ENCODE data around the gene BBS9. TPM values are rescaled to one million over a fixed set of nuclear protein-coding genes. Genes with fewer than 3 reads are reported as not detected.

The BBS9 gene
- polyA plus RNA-seq, 3 donors from 2014 or later, result 5.9 to 12.3 (median 10.8) TPM

DNA sequence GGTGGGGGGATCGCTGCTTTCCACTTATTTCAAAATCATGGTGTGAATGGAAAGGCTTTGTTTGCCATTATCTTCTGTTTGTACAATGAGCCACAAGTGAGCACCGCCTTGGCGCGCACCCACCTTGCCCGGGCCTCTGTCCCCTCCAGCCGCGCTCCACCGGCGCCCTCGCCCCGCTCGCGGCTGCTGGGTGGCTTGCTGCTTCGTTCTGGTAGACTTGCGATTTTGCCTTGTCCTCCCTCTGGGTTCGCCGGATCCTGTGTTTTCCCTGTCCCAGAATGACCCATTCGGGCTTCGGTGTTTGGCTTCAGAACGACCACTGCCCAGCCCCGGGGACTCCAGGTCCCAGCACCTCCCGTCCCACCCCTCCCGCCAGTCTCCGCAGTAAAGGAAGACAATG lies 503.0 kb downstream of the BBS9 start:
- Mint-ChIP-seq H3K36me3 (peaks cover 0 to 14% (median 4%) of the 10 kb centered on the region in 3 donors), H3K4me1 (peaks cover 10 to 12% of the 10 kb centered on the region in 2 donors), H3K27me3 (ENCODE audit: low read depth in 3 of 3) (no peaks in the 10 kb centered on the region), H3K9me3 (no peaks in the 10 kb centered on the region), H3K27ac (peak overlapping the region in 1 of 6 donors; percentile 76), H3K4me3 (no peak overlapping the region)
- DNase-seq, result no peak

DNA sequence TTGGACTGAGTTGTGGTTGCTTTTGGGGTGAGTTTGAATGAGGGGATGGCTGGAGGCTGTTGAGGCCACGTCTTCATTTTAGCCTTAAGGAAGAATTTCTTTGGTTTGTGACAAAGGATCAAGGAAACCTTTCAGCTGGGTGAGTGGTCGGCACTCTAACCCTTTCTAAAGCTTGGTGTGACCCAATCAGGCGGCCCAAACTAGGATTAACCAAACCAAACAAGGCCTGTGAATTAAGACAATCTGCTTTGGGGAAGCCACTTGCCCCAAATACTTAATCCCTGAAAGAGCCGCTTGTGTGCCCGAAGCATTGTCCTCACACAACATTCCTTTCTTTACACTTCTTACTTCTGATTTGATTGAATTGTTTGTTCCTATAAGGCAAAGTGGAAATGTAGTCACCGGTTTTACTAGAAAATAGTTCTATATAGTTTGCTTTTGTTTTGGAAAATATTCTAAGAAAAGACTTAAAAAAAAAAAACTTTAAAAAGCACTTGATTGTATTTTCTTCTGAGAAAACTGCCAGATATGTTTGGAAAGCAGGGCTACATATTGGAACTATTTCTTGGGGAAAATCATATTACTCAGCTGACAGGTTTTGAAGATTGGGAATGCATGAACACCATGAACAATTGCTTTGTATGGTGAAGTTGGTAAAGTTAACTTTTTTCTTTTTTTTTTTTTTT lies 503.6 kb downstream of the BBS9 start:
- Mint-ChIP-seq H3K4me3 (no peak overlapping the region), H3K36me3 (peaks cover 0 to 16% (median 6%) of the 10 kb centered on the region in 3 donors), H3K27ac (no peak overlapping the region), H3K4me1 (peaks cover 10 to 12% of the 10 kb centered on the region in 2 donors), H3K9me3 (no peaks in the 10 kb centered on the region), H3K27me3 (ENCODE audit: low read depth in 3 of 3) (no peaks in the 10 kb centered on the region)
- no peak for DNase-seq

DNA sequence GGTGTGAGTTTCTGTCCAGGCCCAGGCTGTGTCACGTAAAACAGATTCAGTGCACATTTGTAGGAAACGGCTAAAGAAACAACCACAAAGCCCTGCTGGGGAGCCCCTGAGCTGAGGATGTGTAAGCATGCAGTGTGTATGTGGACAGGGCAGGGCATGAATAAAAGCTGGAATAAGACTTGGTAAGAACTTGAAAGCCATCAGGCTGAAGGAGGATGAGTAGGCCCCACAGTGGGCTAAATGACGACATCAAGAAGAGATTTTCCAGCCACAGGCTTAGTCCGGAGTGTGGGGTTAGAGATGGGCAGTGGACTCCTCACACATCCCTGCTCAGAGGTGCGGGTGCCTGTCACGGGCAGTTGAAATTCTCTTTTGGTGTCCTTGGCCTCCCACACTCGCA lies 505.2 kb downstream of the BBS9 start:
- H3K27me3 Mint-ChIP-seq (ENCODE audit: low read depth in 3 of 3), result no peaks in the 10 kb centered on the region
- DNase-seq, result no peak
- peaks cover 19 to 23% of the 10 kb centered on the region in 2 donors for H3K4me1 Mint-ChIP-seq
- peaks cover 0 to 18% (median 14%) of the 10 kb centered on the region in 3 donors for H3K36me3 Mint-ChIP-seq
- no peak overlapping the region for H3K4me3 Mint-ChIP-seq
- H3K9me3 Mint-ChIP-seq, result no peaks in the 10 kb centered on the region
- H3K27ac Mint-ChIP-seq, result peak overlapping the region in 3 of 6 donors; percentile 13 to 58 (median 45)

DNA sequence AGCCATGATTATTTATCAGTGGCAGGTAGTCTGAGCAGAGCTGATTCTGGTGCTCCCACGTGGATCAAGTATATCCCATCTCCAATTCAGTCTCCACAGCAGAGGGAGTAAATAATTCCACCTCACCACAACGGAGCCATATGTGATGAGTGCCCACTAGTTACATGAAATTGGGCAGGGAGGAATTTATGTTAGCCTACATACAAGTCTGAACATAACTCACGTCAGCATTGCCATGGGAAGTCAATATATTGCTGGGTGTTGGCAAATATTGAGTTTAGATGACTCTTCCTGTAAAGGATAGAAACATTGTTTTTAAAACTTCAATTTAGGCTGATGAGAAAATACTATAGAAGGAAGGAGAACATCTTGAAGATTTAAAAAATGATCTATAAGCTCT lies 507.0 kb downstream of the BBS9 start:
- no peaks in the 10 kb centered on the region for H3K27me3 Mint-ChIP-seq (ENCODE audit: low read depth in 3 of 3)
- H3K36me3 Mint-ChIP-seq, result peaks cover 0 to 23% (median 18%) of the 10 kb centered on the region in 3 donors
- H3K4me3 Mint-ChIP-seq, result no peak overlapping the region
- DNase-seq, result no peak
- H3K4me1 Mint-ChIP-seq, result peaks cover 33 to 34% of the 10 kb centered on the region in 2 donors
- H3K27ac Mint-ChIP-seq, result peak overlapping the region in 1 of 6 donors; percentile 57
- no peaks in the 10 kb centered on the region for H3K9me3 Mint-ChIP-seq

DNA sequence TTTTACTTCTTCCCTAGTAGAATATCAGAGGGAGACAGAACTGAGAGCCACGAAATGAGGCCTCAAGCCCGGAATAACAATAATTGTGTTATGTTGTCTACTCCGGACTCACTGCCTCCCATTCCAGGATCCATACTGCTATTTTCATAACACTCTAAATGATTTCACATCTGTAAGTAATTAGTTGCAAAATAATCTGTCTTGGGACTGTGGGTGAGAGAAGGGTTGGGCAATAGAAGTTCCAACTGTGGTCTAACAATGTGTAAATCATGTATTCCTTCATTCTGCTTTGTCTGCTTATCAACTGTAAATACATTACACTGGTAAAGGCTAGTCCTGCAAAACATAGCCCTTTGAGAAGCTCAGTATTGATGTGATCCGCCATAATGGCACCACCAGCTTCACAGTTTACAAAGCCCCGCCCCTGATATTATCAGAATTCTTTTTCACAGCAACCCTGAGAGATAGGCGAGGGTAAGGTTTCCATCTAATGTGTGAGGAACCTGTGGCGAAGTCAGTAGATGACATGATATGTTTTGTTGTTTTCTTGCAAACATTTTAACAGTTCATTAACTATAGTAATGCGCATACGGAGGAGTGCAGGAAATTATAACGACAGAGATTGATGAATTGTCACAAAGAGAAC lies 510.3 kb downstream of the BBS9 start:
- no peaks in the 10 kb centered on the region for H3K27me3 Mint-ChIP-seq (ENCODE audit: low read depth in 3 of 3)
- H3K4me3 Mint-ChIP-seq, result peak overlapping the region; percentile 15 to 68 (median 19)
- peaks cover 9 to 41% (median 31%) of the 10 kb centered on the region in 3 donors for H3K36me3 Mint-ChIP-seq
- peaks cover 51 to 52% of the 10 kb centered on the region in 2 donors for H3K4me1 Mint-ChIP-seq
- peak in 2 of 3 donors; percentile 22 to 32 for DNase-seq
- no peaks in the 10 kb centered on the region for H3K9me3 Mint-ChIP-seq
- H3K27ac Mint-ChIP-seq, result peak overlapping the region; percentile 46 to 90 (median 75)

DNA sequence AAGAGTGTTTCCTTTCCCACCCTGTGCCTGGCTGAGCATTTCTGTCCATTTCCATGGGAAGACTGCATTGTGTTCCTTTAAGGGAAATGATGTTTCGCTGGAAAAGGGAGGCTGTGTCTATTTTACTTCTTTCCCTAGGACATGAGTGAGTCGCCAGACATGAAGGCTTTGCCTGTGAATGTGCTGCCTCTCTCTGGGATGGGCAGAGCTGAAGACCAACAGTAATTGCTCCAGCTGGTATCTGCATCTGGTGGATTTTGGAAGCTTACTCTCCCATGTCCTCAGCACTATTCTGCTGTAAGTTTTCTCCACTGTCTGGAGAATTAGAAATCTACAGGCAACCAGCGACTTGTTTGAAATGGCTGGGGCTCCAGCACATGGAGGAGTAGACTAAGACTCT lies 511.4 kb downstream of the BBS9 start:
- peak overlapping the region in 2 of 5 donors; percentile 8 to 68 for H3K4me3 Mint-ChIP-seq
- H3K9me3 Mint-ChIP-seq, result no peaks in the 10 kb centered on the region
- no peaks in the 10 kb centered on the region for H3K27me3 Mint-ChIP-seq (ENCODE audit: low read depth in 3 of 3)
- H3K27ac Mint-ChIP-seq, result peak overlapping the region in 5 of 6 donors; percentile 73 to 90 (median 76)
- peaks cover 9 to 41% (median 28%) of the 10 kb centered on the region in 3 donors for H3K36me3 Mint-ChIP-seq
- peaks cover 51 to 52% of the 10 kb centered on the region in 2 donors for H3K4me1 Mint-ChIP-seq
- DNase-seq, result no peak

DNA sequence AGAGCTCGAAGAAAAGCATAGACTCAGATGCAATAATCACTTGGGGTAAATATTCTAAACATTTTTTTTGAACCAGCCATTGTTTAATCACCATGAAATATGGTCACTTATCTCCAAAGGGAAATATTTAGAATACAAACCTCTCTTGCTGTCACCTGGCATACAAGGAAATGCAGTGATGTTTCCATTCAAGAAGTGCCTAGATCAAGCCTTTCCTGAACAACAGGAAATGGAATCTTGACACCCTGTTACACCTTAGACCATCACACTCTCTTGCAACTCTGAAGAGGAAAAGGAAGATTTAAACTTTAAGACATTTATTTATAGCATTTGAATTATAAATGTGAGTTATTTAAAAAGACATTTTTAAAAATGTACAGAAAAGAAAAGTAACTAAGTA lies 512.9 kb downstream of the BBS9 start:
- peaks cover 0 to 2% (median 0%) of the 10 kb centered on the region in 6 donors for H3K9me3 Mint-ChIP-seq
- H3K4me1 Mint-ChIP-seq, result peaks cover 51 to 52% of the 10 kb centered on the region in 2 donors
- H3K27me3 Mint-ChIP-seq (ENCODE audit: low read depth in 3 of 3), result no peaks in the 10 kb centered on the region
- H3K36me3 Mint-ChIP-seq, result peaks cover 18 to 44% (median 20%) of the 10 kb centered on the region in 3 donors
- peak overlapping the region in 1 of 5 donors; percentile 48 for H3K4me3 Mint-ChIP-seq
- DNase-seq, result no peak
- peak overlapping the region in 3 of 6 donors; percentile 37 to 65 (median 61) for H3K27ac Mint-ChIP-seq

DNA sequence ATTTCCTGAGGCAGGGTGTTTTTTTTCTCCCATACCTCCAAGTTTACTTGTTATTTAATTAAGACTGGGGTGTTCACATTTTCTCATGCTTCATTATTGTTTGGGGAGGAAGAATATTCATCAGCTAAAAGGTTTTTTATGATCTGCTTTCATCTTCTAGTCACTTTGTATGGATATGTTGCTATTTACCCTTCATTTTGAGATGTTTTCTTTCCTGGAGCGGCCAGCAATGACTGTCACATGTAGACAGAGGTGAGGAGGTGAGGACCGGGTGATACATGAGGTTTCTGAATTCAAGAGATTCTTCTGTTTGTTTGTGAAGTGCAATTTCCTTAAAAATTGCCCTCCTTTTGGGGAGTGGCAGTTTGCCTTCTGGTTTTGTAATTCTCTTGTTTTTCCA lies 514.2 kb downstream of the BBS9 start:
- Mint-ChIP-seq H3K36me3 (peaks cover 16 to 53% (median 24%) of the 10 kb centered on the region in 3 donors), H3K27ac (peak overlapping the region in 1 of 6 donors; percentile 60)

DNA sequence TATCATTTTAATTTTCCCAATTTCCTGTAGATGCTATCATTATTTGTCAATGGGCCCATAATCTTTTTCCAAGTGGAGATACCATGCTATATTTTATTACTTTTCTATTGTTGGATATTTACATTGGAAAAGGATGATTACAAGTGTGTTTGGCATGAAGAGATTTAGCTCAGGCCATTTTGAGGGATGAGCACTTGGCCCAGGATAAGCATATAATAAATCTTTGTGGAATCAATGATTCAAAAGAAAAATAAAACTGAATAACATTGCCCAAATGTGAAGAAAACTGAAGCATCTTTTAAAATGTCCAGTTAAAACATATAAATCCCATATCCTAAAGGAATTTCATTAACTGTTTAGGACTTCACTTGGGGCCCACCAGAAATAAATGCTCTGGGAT lies 515.1 kb downstream of the BBS9 start:
- H3K27me3 Mint-ChIP-seq (ENCODE audit: low read depth in 3 of 3), result no peaks in the 10 kb centered on the region
- peaks cover 16 to 50% (median 24%) of the 10 kb centered on the region in 3 donors for H3K36me3 Mint-ChIP-seq
- DNase-seq, result no peak
- no peak overlapping the region for H3K4me3 Mint-ChIP-seq
- H3K4me1 Mint-ChIP-seq, result peaks cover 43% of the 10 kb centered on the region in 2 donors
- peaks cover 0 to 2% (median 0%) of the 10 kb centered on the region in 6 donors for H3K9me3 Mint-ChIP-seq
- peak overlapping the region in 1 of 6 donors; percentile 12 for H3K27ac Mint-ChIP-seq

More for the DNA sequence above, 514.2 kb downstream of the BBS9 start:
- H3K4me1 Mint-ChIP-seq, result peaks cover 50 to 52% of the 10 kb centered on the region in 2 donors
- H3K27me3 Mint-ChIP-seq (ENCODE audit: low read depth in 3 of 3), result no peaks in the 10 kb centered on the region
- no peak for DNase-seq
- H3K4me3 Mint-ChIP-seq, result peak overlapping the region in 4 of 5 donors; percentile 11 to 27 (median 22)
- H3K9me3 Mint-ChIP-seq, result peaks cover 0 to 2% (median 0%) of the 10 kb centered on the region in 6 donors

DNA sequence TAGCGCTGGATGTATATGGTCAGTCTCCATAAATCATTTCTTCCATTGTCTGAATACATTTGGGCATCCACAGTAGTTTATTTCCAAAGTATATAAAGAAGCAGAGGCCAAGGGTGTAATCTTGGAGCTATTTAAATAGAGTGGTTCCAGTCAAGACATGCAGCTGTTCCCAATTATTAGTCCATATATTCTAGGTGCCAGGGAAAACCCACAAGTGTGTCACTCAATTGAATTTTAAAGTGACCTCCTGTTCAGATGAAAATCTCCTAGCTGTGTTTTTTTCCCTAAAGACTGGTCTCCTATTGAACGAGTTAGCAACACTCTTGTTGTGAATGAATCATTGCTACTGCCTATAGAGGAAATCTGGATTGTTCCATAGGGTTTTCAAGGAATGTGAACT lies 515.7 kb downstream of the BBS9 start:
- Mint-ChIP-seq H3K4me1 (peaks cover 43% of the 10 kb centered on the region in 2 donors), H3K4me3 (no peak overlapping the region), H3K27ac (no peak overlapping the region), H3K27me3 (ENCODE audit: low read depth in 3 of 3) (peaks cover 0 to 2% (median under 1%) of the 10 kb centered on the region in 3 donors), H3K9me3 (peaks cover 0 to 2% (median 0%) of the 10 kb centered on the region in 6 donors), H3K36me3 (peaks cover 20 to 47% (median 24%) of the 10 kb centered on the region in 3 donors)
- DNase-seq, result no peak

DNA sequence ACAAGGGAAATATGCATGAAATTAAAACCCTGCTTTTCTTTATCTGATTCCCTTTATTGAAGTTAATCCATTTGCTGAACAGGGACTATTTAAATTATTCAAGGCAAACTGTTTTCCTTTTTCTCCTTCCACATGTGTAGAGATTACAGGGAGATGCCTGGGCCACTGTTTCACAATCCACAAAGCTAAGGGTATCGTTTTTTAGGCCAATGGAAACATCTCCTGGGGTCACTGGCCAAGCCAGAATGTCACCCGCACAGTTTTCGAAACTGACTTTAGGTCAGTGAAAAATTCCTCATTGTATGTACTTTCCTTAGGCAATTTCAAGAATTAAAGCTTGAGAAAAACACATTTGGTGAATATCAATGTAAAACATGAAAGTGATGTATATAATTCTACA lies 516.8 kb downstream of the BBS9 start:
- no peak overlapping the region for H3K4me3 Mint-ChIP-seq
- DNase-seq, result no peak
- H3K27me3 Mint-ChIP-seq (ENCODE audit: low read depth in 3 of 3), result peaks cover 0 to 2% (median 2%) of the 10 kb centered on the region in 3 donors
- H3K9me3 Mint-ChIP-seq, result peaks cover 0 to 2% (median 0%) of the 10 kb centered on the region in 6 donors
- no peak overlapping the region for H3K27ac Mint-ChIP-seq
- peaks cover 23 to 45% (median 24%) of the 10 kb centered on the region in 3 donors for H3K36me3 Mint-ChIP-seq
- peaks cover 43 to 47% of the 10 kb centered on the region in 2 donors for H3K4me1 Mint-ChIP-seq

DNA sequence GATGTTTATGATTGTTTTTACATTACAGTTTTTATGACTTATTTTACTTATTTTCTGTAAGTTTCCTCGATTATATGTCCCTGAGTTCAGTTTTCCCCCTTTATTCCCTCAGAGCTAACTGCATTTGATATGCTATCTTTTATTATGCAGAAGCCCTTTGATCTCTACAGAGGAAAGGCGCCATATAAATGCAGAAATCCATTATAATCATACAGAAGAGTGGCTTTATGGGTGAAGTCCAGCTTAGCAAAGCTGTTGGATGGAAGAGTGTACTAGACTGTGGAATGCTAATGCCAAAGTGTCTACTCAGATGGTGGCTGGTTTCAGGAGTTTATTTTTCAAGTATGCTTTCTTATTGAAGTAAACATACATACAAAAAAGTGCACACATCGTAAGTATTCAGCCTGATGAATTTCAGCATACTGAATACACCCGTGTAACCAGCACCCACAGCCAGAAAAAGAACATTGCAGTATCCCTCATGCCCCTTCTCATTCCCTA lies 517.6 kb downstream of the BBS9 start:
- peaks cover 23 to 43% (median 24%) of the 10 kb centered on the region in 3 donors for H3K36me3 Mint-ChIP-seq
- no peak overlapping the region for H3K27ac Mint-ChIP-seq
- DNase-seq, result no peak
- peaks cover 0 to 2% (median 2%) of the 10 kb centered on the region in 3 donors for H3K27me3 Mint-ChIP-seq (ENCODE audit: low read depth in 3 of 3)
- no peak overlapping the region for H3K4me3 Mint-ChIP-seq
- peaks cover 44% of the 10 kb centered on the region in 2 donors for H3K4me1 Mint-ChIP-seq
- peaks cover 0 to 2% (median 0%) of the 10 kb centered on the region in 6 donors for H3K9me3 Mint-ChIP-seq

DNA sequence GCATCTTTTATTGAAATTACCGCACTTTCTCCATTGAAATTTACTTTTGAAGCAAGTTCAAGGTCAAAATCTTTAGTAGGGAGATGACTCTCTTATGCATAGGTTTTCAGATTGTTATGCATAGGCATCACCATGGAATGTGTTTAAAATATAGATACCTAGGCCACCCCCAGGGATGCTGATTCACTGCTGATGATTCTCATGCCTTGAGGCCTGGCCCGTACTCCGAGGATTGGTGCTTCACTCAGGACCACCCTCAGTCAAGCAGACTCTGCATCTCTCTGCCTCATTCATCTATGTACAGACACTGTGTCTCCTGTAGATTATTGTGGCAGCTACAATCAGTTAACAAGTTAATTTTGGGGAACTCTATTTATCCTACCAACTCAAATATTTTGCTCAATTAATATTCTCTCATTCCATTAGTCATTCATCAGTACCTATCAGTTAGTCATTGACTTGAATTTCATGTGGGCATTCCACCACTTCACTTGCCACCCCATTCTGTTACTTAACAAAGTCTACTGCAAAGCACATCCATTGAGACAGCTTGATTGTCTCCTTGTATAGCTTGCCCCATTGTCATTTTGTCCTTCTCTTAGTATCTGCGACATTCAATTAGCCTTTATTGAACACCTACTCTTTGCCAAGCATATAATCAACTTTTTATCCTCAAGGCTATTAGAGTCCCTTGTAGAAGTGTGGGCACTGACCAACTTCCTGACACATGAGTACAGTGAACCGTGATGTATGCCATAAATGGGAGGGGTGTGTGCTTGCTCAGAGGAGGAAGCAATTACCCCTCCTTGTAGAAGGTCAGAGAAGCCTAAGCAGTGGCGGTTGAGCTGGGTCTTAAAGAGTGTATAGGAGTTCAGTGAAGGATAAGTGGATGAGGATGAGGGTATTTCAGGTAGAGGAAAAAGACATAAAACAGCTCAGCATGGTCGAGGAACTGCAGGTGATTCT lies 520.4 kb downstream of the BBS9 start:
- peak in 1 of 3 donors; percentile 30 for DNase-seq
- H3K27ac Mint-ChIP-seq, result peak overlapping the region in 5 of 6 donors; percentile 13 to 76 (median 51)
- H3K36me3 Mint-ChIP-seq, result peaks cover 6 to 32% (median 16%) of the 10 kb centered on the region in 3 donors
- H3K4me3 Mint-ChIP-seq, result peak overlapping the region; percentile 1 to 64 (median 27)
- peaks cover 20 to 25% of the 10 kb centered on the region in 2 donors for H3K4me1 Mint-ChIP-seq
- peaks cover 0 to 2% (median 0%) of the 10 kb centered on the region in 6 donors for H3K9me3 Mint-ChIP-seq
- H3K27me3 Mint-ChIP-seq (ENCODE audit: low read depth in 3 of 3), result peaks cover 2 to 3% (median 2%) of the 10 kb centered on the region in 3 donors
